HG02870 (cell line): ENCODE measurements around the gene KRTAP4-12.
"Not testable (repeated sequence)": the region's sequence is repeated elsewhere in the genome, so short reads cannot be mapped to it uniquely, and the experiment has no call there.

Source experiments
- ATAC-seq: cut with Tn5 transposase; IDR thresholded peaks from one replicate; pipeline ENCODE4 v1.9.1; 2021; ENCODE audit warnings: mild to moderate bottlenecking, moderate library complexity; ENCODE audit not compliant: unreplicated experiment

KRTAP4-12 gene

DNA sequence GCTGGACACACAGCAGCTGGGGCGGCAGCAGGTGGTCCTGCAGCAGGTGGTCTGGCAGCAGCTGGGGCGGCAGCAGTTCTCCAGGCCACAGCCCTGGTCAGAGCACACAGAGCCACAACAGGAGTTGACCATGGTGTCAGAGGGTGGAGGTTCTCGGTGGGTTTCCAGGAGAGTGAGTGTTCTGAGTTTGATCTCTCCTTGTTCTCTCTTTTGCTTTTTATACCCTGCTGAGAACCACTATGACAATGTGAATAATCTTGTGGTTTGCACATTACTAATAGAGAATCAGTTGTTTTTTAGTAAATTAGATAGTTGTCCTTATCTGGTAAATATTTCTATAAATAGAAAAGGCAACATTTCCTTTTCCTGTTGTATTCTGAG, at the start of gene KRTAP4-12:
TSS of gene KRTAP4-12 (minus strand) at position 192 of the 381 bp plus-strand sequence. CDS start at position 132, 60 bp downstream.
- not testable (repeated sequence) for ATAC-seq

GRCh38 chr17:41171886-41172285, 47.9 kb upstream of the KRTAP4-12 start:
- no peak for ATAC-seq

GRCh38 chr17:41168121-41168520, 44.1 kb upstream of the KRTAP4-12 start, which contains the start of gene KRTAP4-3:
KRTAP4-3 (minus strand) TSS chr17:41168221; CDS start chr17:41168172, 49 bp downstream.
- ATAC-seq, result no peak

DNA sequence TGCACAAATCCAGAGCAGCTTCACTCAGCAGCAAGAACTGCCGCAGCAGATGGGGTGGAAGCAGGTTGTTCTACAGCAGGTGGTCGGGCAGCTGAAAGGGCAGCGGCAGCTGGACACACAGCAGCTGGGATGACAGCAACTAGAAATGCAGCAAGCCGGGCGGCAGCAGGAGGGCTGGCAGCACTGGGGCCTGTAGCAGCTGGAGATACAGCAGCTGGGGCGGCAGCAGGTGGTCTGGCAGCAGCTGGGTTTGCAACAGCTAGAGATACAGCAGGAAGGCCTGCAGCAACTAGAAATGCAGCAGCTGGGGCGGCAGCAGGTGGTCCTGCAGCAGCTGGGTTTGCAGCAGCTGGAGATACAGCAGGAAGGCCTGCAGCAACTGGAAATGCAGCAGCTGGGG, 43.6 kb upstream of the KRTAP4-12 start:
- ATAC-seq, result no peak

DNA sequence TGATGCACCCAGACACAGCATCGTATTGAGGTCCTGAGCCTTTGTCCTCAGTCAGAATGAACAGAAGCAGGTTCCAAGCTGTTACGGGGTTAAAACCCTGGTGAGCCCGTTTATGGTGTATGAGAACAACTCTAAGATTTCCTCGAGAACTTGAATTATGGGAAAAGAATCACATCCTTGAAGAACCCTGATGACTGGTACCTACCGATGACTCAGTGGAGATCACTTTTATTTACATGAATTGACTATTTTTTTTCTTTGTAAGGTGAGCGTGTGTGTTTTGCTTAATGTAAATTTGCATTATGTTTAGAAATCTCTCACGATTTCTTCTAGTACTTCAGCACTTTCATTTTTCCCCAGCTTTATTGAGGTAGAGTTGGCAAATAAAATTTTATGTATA, 39.8 kb upstream of the KRTAP4-12 start:
- ATAC-seq, result no peak

DNA sequence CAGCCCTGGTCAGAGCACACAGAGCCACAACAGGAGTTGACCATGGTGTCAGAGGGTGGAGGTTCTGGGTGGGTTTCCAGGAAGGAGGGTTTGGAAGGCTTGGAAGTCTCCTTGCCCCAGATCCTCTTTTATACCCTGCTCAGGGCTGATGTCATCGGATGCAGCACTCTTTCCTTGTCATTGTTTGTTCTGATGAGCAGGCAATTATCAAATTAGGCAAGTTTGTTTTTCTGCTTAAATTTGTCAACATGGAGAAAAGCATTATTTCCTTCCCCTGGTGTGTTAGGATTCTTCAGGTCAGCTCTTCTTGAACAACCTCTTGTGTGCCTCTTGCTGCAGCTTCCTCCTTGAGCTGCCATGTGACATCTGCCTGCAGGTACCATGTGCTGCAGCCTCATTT, 36.7 kb upstream of the KRTAP4-12 start, which contains the start of gene KRTAP4-4:
TSS of gene KRTAP4-4 (minus strand) at position 101 of the 400 bp plus-strand sequence. CDS start at position 44, 57 bp downstream.
- ATAC-seq, result no peak

DNA sequence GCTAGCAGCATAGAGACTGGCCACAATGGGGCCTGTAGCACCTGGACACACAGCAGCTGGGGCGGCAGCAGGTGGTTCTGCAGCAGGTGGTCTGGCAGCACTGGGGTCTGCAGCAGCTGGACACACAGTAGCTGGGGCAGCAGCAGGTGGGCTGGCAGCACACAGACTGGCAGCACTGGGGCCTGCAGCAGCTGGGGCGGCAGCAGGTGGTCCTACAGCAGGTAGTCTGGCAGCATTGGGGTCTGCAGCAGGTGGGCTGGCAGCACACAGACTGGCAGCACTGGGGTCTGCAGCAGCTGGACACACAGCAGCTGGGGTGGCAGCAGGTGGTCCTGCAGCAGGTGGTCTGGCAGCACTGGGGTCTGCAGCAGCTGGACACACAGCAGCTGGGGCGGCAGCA, 36.2 kb upstream of the KRTAP4-12 start:
- ATAC-seq, result not testable (repeated sequence)

DNA sequence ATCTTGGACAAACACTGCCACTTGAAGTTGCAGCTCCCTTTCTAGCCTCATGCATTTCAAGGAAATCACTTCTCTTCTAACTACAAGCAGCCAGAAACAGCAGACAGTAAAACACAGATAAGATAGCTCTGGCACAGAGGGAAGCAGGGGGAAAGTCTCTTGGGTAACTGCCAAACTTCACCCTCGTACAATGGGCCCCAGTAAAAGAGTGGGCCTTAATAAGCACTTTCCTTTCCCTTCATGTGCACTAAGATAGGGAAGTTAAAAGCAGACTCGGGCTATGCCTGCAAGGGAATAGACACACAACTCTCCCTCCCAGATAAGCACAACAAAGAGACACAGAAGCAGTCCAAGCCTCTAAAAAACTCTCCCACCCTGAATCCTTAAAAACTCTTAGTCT, 29.9 kb upstream of the KRTAP4-12 start:
- no peak for ATAC-seq

DNA sequence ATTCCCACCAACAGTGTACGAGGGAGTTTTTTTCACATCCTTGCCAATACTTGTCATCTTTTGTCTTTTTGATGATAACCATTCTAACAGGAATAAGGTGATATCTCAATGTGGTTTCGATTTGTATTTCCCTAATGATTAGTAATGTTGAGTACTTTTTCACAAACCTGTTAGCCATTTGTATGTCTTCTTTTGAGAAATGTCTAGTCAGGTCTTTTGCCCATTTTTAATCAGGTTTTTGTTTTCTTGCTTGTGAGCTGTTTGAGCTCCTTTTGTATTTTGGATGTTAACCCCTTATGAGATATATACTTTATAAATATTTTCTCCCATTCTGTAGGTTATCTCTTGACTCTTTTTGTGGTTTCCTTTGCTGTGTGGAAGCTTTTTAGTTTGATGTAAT, 27.5 kb upstream of the KRTAP4-12 start:
- no peak for ATAC-seq

DNA sequence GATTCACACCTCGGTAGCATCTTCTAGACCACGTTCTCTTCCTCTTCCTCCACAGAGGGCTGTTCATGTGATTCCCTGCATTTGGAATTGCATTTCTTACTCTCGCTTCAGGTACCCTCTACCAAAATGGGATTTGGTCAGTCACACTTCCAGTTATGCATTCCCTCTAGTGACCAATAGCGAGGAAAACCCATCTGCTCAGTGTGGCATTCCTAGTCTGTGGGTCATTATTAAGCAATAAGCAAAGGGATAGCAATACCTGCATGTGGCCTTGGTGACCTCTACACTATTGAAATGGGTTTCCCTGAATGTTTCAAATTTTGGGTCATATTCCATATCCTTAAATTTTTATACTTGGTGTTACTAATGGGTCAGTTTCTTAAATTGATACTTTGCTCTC, 26.0 kb upstream of the KRTAP4-12 start:
- no peak for ATAC-seq

DNA sequence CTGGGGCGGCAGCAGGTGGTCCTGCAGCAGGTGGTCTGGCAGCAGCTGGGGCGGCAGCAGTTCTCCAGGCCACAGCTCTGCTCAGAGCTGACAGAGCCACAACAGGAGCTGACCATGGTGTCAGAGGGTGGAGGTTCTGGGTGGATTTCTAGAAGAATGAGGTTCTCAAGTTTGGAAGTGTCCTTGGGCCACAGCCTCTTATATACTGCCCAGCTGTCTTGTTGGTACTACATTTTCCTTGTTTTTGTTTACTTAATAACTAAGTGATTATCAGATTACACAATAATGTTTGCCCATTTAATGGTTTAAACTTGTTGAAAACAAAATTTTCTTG, 25.6 kb upstream of the KRTAP4-12 start, which contains the start of gene KRTAP4-5:
TSS of gene KRTAP4-5 (minus strand) at position 174 of the 334 bp plus-strand sequence. CDS start at position 116, 58 bp downstream.
- no peak for ATAC-seq

GRCh38 chr17:41148971-41149651, 25.1 kb upstream of the KRTAP4-12 start:
- not testable (repeated sequence) for ATAC-seq

GRCh38 chr17:41147531-41148204, 23.7 kb upstream of the KRTAP4-12 start:
- no peak for ATAC-seq

DNA sequence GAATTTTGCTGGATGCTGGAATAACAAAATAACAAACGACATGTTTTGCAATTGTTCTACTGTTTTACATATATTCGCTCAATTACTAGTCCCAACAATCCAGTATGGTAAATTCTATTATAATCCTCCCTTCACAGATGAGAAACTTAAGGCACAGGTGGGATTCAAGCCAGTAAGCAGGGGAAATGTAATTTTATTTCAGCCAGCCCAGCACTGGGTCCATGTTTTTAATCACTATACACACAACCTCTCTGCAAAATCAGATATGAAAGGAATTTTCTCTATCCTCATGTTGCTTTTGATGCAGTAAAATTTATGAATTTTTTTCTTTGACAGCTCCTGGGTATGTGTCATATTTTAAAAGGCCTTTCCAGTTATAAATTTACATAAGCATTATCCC, 21.3 kb upstream of the KRTAP4-12 start:
- no peak for ATAC-seq

DNA sequence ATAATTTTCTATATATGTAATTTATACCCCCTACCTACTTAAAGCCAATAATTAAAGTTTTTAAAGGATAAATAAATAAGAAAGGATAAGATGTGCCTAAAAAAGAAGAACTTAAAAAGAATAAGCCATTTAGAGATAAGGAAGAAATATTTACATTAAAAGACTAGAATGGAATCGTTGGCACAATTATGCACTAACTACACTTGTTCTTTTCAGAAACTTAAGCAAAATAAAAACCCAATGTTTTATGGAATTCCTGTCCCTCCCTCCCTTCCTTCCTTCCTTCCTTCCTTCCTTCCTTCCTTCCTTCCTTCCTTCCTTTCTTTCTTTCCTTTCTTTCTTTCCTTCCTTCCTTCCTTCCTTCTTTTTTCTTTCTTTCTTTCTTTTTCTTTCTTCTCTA, 20.9 kb upstream of the KRTAP4-12 start:
- no peak for ATAC-seq

DNA sequence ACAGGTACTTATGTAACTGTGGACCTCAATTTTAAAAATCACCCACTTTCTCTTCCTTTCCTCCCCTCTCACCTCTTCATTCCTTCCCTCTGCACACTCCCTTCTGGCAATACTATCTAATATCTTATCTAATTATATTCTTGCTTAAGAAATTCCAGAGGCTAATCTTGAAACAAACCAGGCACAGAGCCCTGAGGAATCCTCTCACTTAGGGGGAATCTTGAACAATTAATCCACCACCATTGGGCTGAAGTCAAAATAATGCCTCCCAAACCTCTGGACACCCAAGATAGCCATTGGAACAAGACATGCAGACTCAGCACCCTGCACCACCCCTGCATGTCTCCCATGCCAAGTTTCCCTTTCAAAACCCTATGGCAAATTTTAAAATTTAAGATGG, 17.4 kb upstream of the KRTAP4-12 start:
- no peak for ATAC-seq

DNA sequence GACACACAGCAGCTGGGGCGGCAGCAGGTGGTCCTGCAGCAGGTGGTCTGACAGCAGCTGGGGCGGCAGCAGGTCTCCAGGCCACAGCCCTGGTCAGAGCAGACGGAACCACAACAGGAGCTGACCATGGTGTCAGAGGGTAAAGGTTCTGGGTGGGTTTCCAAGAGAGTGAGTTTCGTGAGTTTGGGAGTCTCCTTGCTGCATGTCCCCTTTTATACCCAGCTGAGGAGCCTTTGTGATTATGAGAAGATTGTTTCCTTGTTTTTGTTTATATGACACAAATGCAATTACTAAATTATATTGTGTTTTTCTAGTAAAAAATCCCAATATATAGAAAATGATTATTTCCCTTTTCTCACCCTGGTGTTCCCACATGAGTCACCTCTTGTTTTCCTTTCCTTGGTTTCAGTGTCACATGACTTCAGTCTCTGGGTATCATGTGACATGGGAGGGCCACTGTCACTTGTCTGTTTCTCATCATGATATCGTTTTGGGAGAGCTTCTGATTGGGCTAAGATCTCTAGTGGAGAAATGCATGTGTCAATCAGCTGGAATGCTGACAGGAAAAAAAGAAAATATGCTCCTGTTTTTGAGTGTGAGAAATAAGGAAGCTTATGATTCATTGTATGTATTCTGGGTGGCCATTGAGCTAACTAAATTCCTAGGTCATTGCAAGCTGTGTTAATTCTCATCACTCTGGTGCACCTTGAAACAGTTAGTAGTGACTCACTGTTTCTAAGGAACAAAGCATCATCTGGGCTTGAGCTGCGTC, 16.6 kb upstream of the KRTAP4-12 start, which contains the start of gene KRTAP4-6:
TSS of gene KRTAP4-6 (minus strand) at position 185 of the 772 bp plus-strand sequence. CDS start at position 128, 57 bp downstream.
- no peak for ATAC-seq

- ATAC-seq, result not testable (repeated sequence)
Measured at GRCh38 chr17:41139865-41140264, 15.9 kb upstream of the KRTAP4-12 start.

- ATAC-seq, result no peak
Measured at GRCh38 chr17:41133880-41134735, 10.1 kb upstream of the KRTAP4-12 start.

GRCh38 chr17:41131979-41132378, 8.0 kb upstream of the KRTAP4-12 start:
- ATAC-seq, result no peak
